Heart left ventricle (tissue), 16 donors: Measurements from ENCODE around the gene ARVCF. TPM values are rescaled to one million over a fixed set of nuclear protein-coding genes. Genes with fewer than 3 reads are reported as not detected.
A peak's percentile ranks its signal among the peaks of the same experiment; 100 is the strongest.

ENCODE experiments used
- ATAC-seq, 4 donors: fragments of 200-7000 bp; cut with Tn5 transposase; one replicate each; pipeline ENCODE4 v1.9.1; 2020 to 2022; ENCODE audit warnings: moderate library complexity in 4 of 4, mild to moderate bottlenecking in 3 of 4, moderate number of reproducible peaks in 1 of 4
- DNase-seq, 5 donors: peaks; one replicate each; pipeline ENCODE4 v3.0.0-alpha.2; 2020
- H3K27ac ChIP-seq, 12 donors: fragments of 200-600 bp; sonication (generic) in 4 of 12; one replicate each; pipeline versions ENCODE4 v1.5.0 to v1.8.0; 2016 to 2022; ENCODE audit warnings: mild to moderate bottlenecking in 2 of 12
- H3K27me3 ChIP-seq, 9 donors: fragments of 200-600 bp; sonication (generic) in 2 of 9; one replicate each; pipeline versions ENCODE4 v1.5.1 to v1.8.0; 2016 to 2022; ENCODE audit warnings: mild to moderate bottlenecking in 3 of 9
- H3K36me3 ChIP-seq, 9 donors: fragments of 200-600 bp; sonication (generic) in 2 of 9; one replicate each; pipeline versions ENCODE4 v1.5.0 to v1.8.0; 2018 to 2022; ENCODE audit warnings: mild to moderate bottlenecking in 2 of 9
- H3K4me1 ChIP-seq, 12 donors: fragments of 200-600 bp; sonication (generic) in 4 of 12; one replicate each; pipeline versions ENCODE4 v1.5.0 to v1.8.0; 2016 to 2022; ENCODE audit warnings: mild to moderate bottlenecking in 3 of 12
- H3K4me3 ChIP-seq, 12 donors: fragments of 200-600 bp; sonication (generic) in 4 of 12; one replicate each; pipeline versions ENCODE4 v1.5.0 to v1.8.0; 2017 to 2022; ENCODE audit warnings: mild to moderate bottlenecking in 9 of 12, moderate library complexity in 4 of 12
- H3K9me3 ChIP-seq, 12 donors: fragments of 200-600 bp; sonication (generic) in 4 of 12; one replicate each; pipeline versions ENCODE4 v1.5.0 to v1.8.0; 2016 to 2022; ENCODE audit warnings: mild to moderate bottlenecking in 1 of 12
- CTCF ChIP-seq, 12 donors: fragments of 200-600 bp; sonication (generic) in 4 of 12; IDR thresholded peaks; one replicate each; pipeline versions ENCODE4 v1.5.0 to v1.8.0; 2018 to 2022; ENCODE audit warnings: antibody characterized with exemption in 12 of 12, mild to moderate bottlenecking in 5 of 12
- POLR2A ChIP-seq, 2 donors: fragments of 450-650 bp; IDR thresholded peaks; one replicate each; pipeline ENCODE4 v1.6.1; 2017; ENCODE audit warnings: antibody characterized with exemption in 2 of 2, mild to moderate bottlenecking in 2 of 2, moderate library complexity in 2 of 2
- WGBS, 4 donors: extraction: QIAGEN DNeasy Blood & Tissue Kit in 2 of 4; methylation state at CpG; one replicate each; pipeline versions ENCODE4 v1.1.5 to v1.1.7; 2013 to 2018; 5-methylcytosine and 5-hydroxymethylcytosine counted together
- intact Hi-C, 10 donors: fragments of 100-400 bp; cut with DNase I; formaldehyde crosslinking; loops; one replicate each; pipeline versions ENCODE4 v1.11.1 to v1.14.2; 2022
- polyA plus RNA-seq, 2 donors: library from polyadenylated mRNA; stranded (reverse); fragments of 200-250 nt; gene quantifications; one replicate each; pipeline ENCODE4 v1.2.3, GENCODE V29; 2013
- total RNA-seq, 9 donors: library from RNA; depleted of rRNA in 2 of 9; stranded (reverse); fragments of >200 nt in 2 of 9; fragmentation: NEBNext Ultra II Directional in 3 of 9; extraction: Animal tissue kit (Norgen Biotek cat#: 25700) in 3 of 9; gene quantifications; one replicate each; pipeline versions ENCODE4 v1.1.0 to v1.2.4, GENCODE V29; 2016 to 2023
- donor health status: ischemic (EF 13 %, LVEDD 7.1; RV severe dilation, severe dysfunction).
- donor health status: healthy with polysubstance abuse.
- donor health status: DM: no; HTN: yes; CAD: no.
- donor health status: DM: no; HTN: no; CAD: no.
- donor health status: ischemic (EF 25% LVEDD 6.9; RV normal size, moderate dysfunction).
- donor health status: ischemic (EF 25% LVEDD 5.7; RV mildly dilated, moderate dysfunction).
- donor health status: healthy.
- donor health status: DM: yes; HTN: yes; CAD: no.
- donor health status: ischemic (EF 35%, LVEDD 5.7; RV mildly dilated, moderate dysfunction).
- donor health status: nonischemic (EF 11% LVEDD 7.7; RV severe dilation, severe dysfunction).
- donor health status: DM: yes; HTN: yes; CAD: no.
- donor health status: PGD.
- donor health status: ischemic (EF 29% LVEDD 5.4; RV normal size, mild dysfunction).
- donor health status: nonischemic (EF 23%, LVEDD 6.1; RV moderate dilation, normal function).

The ARVCF gene
- total and polyA plus RNA-seq, 11 donors, result 21.2 to 46.6 (median 33.3) TPM

- intact Hi-C loops, result loop anchor here in 4 of 10 donors (5.0 to 10.0 kb wide), 3 partner anchors 50 to 88 kb away; partner anchors contain the start of genes RANBP1 (in 2 of the 4), TRMT2A (in 2 of the 4) and DGCR8 (in 1 of the 4)
- no peaks in the 10 kb centered on the region for H3K9me3 ChIP-seq
- ATAC-seq (no peak), DNase-seq (peak in 1 of 5 donors; percentile 26)
- H3K36me3 ChIP-seq, result peaks cover 0 to 20% (median 11%) of the 10 kb centered on the region in 9 donors
- peak overlapping the region in 1 of 12 donors; percentile 94 for H3K27ac ChIP-seq
- H3K4me3 ChIP-seq, result no peak overlapping the region
- TF ChIP-seq POLR2A (IDR thresholded peaks at IDR 0.05) (no peak), CTCF (IDR thresholded peaks at IDR 0.05) (no peak)
- WGBS, 4 donors, result 75 to 81% (median 80%) methylated on average over 12 of the region's 12 CpGs
- peaks cover 15 to 95% (median 53%) of the 10 kb centered on the region in 12 donors for H3K4me1 ChIP-seq
- H3K27me3 ChIP-seq, result no peaks in the 10 kb centered on the region
These were observed 10.5 kb upstream of the ARVCF start for GRCh38 chr22:20026996-20027601.

- WGBS, 4 donors, result 88 to 92% (median 89%) methylated on average over 13 of the region's 13 CpGs
- H3K4me1 ChIP-seq, result peaks cover 10 to 95% (median 53%) of the 10 kb centered on the region in 12 donors
- ATAC-seq (no peak), DNase-seq (peak in 1 of 5 donors; percentile 29)
- no peak overlapping the region for H3K4me3 ChIP-seq
- H3K27ac ChIP-seq, result peak overlapping the region in 2 of 12 donors; percentile 90 to 94
- intact Hi-C loops, result loop anchor here in 4 of 10 donors (5.0 to 10.0 kb wide), 3 partner anchors 51 to 88 kb away; partner anchors contain the start of genes RANBP1 (in 2 of the 4), TRMT2A (in 2 of the 4) and DGCR8 (in 1 of the 4)
- no peaks in the 10 kb centered on the region for H3K27me3 ChIP-seq
- peaks cover 0 to 13% (median 4%) of the 10 kb centered on the region in 9 donors for H3K36me3 ChIP-seq
- H3K9me3 ChIP-seq, result no peaks in the 10 kb centered on the region
- TF ChIP-seq POLR2A (IDR thresholded peaks at IDR 0.05) (no peak), CTCF (IDR thresholded peaks at IDR 0.05) (no peak)
These were observed 9.7 kb upstream of the ARVCF start for GRCh38 chr22:20026204-20026908.

GRCh38 chr22:20025401-20026203 lies 9.0 kb upstream of the ARVCF start:
- ATAC-seq (no peak), DNase-seq (peak in 1 of 5 donors; percentile 25)
- Histone ChIP-seq H3K4me3 (no peak overlapping the region), H3K27ac (peak overlapping the region in 3 of 12 donors; percentile 90 to 99 (median 94)), H3K4me1 (peaks cover 10 to 89% (median 52%) of the 10 kb centered on the region in 12 donors), H3K9me3 (no peaks in the 10 kb centered on the region), H3K36me3 (peaks cover 0 to 11% (median 0%) of the 10 kb centered on the region in 9 donors), H3K27me3 (no peaks in the 10 kb centered on the region)
- intact Hi-C loops, result loop anchor here in 4 of 10 donors (5.0 to 10.0 kb wide), 3 partner anchors 52 to 89 kb away; partner anchors contain the start of genes RANBP1 (in 2 of the 4), TRMT2A (in 2 of the 4) and DGCR8 (in 1 of the 4)
- WGBS, 4 donors, result 86 to 93% (median 90%) methylated on average over 11 to 13 of the region's 13 CpGs
- no peak for TF ChIP-seq CTCF (IDR thresholded peaks at IDR 0.05)
- no peak for TF ChIP-seq POLR2A (IDR thresholded peaks at IDR 0.05)
